ENCODE results near the gene IGFBP2.

DNA sequence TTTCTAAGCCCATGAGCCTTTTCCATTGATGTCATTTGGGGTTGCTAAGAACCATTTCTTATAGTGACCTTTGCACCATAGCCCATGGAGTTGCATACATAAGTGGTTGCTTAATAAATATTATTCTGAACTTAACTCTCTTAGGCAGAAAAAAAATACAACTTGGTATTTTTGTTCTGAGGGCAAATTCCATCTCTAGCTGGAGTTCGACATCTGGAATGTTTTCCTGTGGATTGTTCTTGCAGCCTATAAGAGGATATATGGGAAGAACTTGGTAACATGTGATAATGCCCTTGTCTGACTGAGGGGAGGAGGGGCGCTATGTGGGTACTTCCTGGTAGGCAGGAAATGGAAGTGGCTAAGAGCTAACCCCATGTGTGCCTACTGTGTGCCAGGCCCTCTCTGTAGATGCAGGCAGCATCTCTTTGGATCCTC is 20.7 kb downstream of the IGFBP2 start:
- TF ChIP-seq SUZ12 (IDR thresholded peaks at IDR 0.05) = no peak
- TF ChIP-seq SP1 (IDR thresholded peaks at IDR 0.05) = no peak
- TF ChIP-seq BHLHE40 (IDR thresholded peaks at IDR 0.05; ENCODE audit: borderline replicate concordance) = no peak
- no peak for TF ChIP-seq FOXA1 (IDR thresholded peaks at IDR 0.05)
- TF ChIP-seq FOXK2 (IDR thresholded peaks at IDR 0.05) = no peak
- TF ChIP-seq NFRKB (IDR thresholded peaks at IDR 0.05) = no peak
- no peak for TF ChIP-seq ELF4 (IDR thresholded peaks at IDR 0.05)
- TF ChIP-seq FOXM1 (IDR thresholded peaks at IDR 0.05; ENCODE audit: borderline replicate concordance) = no peak

Data from HEK293T (cell line).